Tongue (tissue), 2 donors: ENCODE results near the gene SATB1. TPM values are rescaled to one million over a fixed set of nuclear protein-coding genes. Genes with fewer than 3 reads are reported as not detected.

Source experiments
- DNase-seq: peaks from one replicate; pipeline ENCODE4 v3.0.0-alpha.2; 2015
- total RNA-seq: library from RNA; depleted of rRNA; stranded (reverse); fragments of >200 nt; gene quantifications from one replicate; pipeline ENCODE4 v1.2.3, GENCODE V29; 2014

Gene SATB1
- total RNA-seq, 1 donor from 2014 or later = 50.3 TPM

DNA sequence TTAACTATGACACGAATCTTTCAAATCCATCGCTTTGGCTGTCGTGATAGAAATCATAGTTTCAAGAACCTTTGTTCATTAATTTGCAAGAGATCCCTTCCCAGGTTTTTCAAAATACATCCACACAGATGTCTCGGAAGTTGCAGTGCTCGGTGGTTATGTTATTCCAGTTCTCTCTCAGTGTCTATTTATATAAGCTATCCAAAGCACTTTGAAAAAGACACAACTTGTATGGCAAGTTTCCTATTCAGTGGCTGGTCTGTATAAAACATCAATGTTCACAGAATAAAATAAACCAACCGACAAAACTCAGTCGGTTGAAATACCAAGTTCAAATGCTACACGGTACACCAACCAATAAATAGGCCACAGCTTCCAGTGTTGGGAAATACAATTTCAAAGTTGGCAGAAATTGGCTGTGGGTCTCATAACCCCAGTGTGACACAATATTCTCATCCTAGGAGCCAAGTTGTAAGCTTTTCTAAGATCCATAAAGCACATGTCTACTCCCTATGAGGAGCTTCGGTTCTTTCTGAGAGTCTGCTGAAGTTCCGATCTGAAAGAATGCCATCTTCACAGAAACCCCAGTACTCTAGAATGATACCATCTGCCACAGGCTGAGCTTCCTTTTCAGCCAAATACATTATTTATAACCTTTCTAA is 23.7 kb downstream of the SATB1 start:
- peak; percentile 18 for DNase-seq

DNA sequence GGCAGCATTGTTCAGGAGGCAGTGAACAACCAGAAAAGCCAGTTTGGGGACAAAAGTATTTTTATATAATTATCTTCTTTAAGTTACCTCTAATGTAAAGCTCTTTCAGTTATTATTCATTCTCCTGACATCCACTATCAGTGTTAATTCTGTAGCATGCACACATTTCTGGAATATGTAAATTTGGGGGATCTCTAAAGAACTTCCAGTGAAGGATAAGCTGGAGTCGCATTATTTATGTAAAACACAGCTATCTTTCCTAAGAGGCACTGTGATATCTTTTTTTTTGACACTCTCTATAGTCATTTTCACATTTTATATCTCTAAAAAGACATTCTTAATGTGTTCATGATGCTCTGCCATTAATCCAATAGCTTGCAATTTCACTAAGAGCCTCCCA is 26.7 kb downstream of the SATB1 start:
- no peak for DNase-seq

DNA sequence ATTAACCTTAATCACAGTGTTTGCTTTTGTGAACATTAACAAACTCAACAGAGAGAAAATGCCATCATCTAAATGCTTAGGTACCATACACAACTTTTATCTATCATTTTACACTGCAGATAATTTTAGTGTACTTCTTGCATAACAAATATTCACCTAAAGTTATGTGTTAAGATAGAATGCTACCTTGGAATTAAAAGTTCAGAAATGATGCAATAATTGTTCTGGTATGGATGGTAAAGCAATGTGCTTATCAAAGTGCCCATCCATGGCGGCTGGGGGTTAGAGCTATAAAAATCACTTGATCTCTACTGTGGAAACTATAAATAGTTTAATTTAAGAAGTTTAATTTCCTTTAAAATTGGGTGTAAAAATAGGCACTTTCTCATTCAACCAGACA is 28.7 kb downstream of the SATB1 start:
- DNase-seq = no peak

DNA sequence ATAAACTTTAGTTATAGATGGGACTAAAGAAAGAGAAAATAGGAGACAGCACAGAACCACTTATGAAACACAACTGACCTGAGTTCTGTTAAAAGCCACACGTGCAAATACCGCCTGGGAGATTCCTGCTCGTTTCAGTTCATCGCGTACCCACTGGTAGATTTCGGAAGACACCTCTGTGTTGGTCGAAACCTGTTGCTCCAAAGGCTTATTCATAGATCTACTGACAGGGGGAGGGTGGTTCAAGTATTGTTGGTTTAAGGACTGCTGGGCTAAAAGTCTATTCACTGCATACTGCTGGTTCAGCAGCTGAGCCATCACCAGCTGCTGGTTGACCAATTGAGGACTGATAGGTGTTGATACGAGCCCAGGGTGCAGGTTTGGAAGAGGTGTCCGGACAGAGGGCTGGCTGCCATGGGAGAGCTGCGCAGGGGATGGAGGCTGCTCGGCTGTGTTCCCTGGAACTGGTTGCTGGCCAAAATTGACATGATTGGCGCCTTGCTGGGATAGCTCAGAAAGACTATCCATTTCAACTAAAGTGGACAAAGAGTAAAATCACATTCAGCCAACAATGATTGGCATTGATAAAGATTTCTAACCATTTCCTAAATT is 30.6 kb downstream of the SATB1 start:
- no peak for DNase-seq

DNA sequence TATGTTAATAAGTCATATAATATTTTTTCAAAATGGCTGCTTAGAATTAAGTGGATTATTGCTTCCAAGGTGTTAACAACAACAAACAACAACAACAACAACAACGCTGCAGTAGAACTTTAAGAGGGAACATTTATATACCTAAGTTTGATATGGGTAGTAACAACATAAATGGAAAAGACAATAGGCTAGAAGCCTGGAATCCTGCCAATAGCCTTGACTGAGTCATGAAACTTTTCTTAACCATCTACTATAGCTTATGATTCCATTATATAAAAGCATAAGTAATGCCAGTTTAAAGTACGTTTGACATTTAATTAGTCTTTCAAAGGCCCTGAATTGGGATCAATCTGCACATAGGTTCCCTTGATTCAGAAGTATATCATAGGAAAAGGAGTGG is 31.2 kb downstream of the SATB1 start:
- no peak for DNase-seq

DNA sequence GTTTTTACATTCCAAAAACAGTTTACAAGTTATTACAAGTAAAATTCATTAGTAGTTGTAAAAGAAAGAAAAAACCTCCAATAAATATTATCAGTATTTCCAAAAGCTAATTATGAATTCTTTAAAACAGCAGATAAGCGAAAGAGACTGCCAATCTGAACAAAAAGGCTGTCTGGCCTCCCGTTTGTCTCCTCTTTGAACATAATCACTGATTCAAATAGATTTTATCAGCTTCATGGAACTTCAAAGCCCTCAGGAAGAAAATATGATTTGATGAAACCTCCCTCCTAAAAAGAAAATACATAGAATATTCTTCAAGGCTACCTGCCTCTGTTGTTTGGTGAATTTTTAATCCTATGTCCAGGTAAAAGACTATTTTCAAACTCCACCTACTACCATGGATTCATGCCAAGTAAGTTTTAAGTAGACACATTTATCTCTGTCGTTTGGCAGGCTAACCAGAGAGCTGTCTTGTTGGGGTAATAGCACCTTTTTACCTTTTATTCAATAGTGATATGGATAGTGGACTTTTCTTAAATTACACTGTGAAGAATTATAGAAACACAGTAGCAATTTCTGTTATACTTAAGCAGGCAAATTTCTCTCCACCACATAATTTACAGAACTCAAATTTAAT is 35.0 kb downstream of the SATB1 start:
- DNase-seq = no peak

DNA sequence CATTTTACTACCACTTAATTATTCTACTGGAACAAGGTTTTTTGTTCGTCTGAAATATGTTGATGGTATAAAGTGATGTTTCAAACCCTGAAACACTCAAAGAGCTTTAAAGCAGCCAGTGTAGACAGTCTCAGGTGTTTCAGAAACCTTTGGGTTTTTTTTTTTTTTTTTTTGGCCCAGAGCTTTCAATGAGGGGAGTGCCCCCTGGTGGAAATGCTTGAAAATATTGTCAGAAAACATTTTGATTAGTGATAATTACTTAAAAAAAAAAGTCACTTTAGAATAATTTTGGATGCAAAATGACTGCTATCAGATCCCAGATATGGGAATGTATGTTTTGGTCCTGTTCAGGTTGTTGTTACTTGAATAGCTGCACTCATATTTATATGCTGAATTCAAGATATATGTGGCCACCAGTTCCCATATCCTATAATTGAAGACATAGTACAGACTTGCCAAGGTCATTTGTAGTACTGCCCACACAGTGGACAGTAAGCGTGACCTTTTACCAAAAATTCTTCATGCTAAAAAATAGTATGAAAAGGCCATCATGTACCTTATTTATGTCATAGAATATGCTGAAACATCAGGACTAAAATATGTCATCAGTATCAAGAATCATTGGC is 35.9 kb downstream of the SATB1 start:
- DNase-seq = peak; percentile 51

DNA sequence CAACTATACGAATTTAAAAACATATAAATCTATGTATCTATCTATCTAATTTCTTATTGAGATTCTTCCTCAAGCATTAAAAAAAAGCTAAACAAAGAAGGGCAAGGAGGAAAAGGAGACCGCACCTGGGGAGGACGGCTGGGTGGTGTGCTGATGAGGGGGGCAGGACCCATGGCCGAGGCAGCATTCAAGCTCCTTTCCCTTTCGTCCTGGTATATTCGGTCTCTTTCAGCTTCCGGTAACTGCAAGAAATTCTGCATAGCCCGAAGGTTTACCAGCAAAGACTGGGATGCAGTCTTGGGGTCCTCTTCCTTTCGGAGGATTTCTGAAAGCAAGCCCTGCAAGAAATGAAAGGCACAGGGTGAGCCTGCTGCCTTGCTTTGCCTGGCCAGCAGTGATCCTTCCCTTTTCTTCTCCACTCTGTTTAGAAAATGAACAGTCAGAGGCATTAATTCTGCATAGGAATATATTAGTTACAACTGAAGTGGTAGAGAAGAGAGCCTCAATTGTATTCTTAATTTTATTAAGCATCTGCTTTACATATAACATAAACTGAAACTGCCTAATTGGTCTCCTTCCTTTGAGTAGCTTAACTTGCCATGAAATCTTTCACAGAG is 38.8 kb downstream of the SATB1 start:
- no peak for DNase-seq

DNA sequence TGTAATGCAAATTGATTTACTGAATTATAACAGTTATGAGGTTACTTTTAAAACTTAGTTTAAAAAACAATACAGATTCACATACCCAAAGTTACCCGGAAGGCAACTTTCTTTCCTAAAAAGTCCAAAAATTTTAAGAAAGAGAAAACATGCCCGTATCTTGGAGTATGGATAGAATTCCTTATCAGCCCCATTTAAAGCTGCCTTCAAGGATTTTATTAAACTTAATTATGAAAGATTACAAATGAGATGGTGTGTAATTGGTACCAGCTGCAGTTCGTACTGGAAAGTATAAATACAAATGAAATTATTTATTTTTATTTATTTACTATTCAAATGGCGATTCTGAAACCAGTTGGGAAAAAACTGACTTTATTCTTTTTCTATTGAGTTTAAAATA is 39.4 kb downstream of the SATB1 start:
- DNase-seq = no peak

DNA sequence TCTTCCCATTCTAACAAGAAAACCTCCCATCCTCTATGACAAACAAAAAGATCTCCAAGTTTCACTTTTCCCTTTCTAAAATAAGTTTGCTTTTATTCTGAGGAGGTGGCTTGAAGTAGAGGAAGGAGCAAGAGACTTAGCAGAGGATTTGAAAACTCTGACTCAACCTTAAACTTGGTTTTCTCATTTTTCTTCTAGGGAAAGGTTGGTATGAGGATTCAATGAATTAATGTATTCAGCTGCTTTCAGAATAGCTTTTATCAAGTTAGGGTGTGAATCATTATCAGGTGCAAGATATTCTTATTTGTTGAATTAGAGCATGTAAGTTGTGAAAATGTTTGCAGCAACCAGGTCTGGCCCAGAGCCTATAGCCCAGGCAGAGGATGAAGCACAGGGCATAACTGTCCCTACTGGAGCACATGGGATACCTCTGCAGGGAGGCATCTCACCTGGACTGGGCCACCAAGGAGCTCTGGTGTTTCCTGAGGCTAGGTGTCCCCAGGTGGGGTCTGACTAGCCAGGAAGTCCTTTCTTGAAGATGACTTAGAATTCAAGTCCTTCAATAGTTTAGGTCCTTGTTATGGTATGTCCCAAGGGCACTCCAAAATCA is 42.3 kb downstream of the SATB1 start:
- no peak for DNase-seq

DNA sequence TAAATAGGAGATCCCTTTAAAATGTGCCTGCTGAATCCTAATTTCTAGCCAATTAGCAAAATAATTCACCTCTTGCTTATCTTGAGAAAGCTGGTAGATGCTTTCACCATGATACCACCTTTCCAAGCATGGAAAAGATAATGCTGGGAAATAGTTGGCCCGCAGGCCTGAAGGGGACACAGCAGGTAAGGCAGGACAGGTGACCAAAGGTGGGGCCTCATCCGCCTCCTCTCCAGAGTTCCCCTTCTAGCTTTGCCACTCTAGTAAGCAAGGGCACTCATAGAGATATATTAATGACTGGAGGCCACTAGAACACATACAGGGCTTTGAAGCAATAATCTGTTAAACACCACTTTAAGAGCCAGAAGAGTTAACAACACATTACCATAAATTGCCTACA is 45.5 kb downstream of the SATB1 start:
- no peak for DNase-seq

DNA sequence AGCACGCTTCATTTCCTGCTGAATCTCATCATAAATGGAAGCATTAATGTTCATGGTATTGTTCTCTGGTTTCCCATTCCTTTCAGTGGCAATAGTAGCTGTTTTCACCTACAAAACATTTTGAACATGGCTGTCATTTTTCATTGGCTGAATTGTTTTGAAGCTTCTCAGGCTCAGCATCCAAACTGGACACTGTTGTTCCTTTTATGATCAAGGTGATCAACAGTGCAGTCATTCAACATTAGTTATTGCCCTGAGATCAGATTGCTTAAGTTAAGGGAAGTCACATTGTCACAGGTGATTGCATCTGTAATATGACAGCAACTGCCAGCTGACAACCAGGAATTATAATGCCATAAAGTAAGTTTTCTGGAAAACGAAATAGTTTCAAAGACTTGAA is 46.9 kb downstream of the SATB1 start:
- DNase-seq = no peak

DNA sequence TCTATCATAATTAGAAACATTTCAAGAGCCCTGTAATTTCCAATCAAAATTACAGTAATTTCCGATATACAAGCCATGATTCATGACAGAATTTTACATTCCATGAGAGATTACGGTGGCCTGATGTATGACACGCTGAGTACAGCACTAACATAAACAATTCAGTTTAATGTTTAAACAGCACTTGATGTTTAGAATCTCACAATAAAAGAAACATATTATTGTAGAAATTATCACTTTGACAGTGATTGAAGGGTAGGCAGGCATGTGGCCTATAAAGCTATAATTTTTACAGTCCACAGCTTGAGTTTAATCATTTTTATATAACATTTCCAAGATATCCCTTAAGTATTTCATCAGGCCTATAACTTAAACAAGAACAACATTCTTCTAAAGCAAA is 48.5 kb downstream of the SATB1 start:
- no peak for DNase-seq

DNA sequence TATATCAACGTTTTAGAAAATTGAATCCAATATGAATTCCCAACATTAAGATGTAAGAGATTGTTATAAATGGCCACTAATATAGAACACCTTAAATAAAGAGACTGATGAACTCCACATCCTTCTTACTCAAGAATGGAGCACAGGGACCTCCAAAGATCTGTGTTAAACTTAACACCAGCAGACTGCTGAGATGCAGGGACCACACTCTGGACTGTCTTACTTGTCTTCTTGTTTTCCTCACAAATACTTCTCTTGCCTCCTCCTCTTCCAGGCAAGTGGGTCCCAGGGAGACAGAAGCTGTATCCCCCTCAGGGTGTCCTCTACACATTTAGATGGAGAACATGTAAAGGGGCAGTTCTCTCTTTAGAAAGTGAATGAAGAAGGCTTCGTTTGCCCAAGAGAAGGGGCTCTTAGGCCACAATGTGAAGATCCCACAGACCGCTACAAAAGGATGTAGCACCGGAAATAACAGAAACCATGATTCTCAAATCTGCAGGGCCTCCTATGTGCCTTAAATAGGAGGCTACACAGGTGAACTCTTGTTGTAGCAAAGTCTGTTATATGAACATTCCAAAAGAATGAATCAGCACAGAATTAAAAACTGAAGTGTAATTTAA is 52.2 kb downstream of the SATB1 start:
- no peak for DNase-seq

DNA sequence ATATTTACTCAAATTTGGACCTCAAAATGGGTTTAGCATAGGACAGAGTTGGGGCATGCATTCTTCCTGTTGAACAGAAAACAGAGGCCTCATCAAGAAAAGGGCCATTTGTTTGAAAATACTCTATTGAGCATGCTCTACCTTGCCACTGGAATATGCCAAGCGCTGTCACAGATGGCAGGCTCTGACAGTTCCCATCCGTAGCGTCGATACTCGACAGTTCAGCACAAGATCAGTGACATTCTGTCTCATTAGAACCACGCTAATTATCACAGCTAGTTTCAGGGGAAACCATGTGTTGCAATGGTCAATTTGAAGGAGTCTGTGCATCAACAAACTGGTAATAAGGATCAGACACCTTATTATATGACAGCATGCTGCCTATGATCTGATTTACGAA is 54.5 kb downstream of the SATB1 start:
- no peak for DNase-seq

DNA sequence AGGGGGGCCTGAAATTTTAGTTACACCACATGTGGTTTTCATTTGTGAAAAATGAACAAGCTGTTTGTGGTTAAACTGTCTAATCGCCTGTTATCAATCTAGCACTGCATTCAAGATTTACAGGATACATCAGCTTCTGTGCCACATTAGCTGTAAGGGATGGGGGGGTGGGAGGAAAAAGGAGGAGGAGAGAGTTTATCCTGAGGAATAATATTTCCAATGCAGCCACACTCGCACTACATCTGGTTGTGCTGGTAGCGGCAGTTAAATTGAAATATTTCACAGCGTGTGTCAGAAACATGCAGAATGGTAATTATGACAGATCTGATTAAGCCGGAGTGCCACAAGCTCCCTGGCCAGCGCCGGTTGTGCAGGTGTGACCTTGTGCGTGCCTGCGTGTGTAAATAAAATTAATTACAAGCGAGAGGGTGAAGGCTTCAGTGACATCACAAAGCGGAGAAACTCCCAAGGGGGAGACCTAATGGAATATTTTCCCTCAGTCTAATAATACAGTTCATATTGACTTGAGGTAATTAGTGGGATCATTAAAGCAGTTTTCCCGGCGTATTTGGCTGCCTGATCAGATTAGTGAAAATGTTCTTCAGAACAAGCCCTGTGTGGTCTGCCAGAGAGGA is 55.5 kb downstream of the SATB1 start:
- DNase-seq = no peak

DNA sequence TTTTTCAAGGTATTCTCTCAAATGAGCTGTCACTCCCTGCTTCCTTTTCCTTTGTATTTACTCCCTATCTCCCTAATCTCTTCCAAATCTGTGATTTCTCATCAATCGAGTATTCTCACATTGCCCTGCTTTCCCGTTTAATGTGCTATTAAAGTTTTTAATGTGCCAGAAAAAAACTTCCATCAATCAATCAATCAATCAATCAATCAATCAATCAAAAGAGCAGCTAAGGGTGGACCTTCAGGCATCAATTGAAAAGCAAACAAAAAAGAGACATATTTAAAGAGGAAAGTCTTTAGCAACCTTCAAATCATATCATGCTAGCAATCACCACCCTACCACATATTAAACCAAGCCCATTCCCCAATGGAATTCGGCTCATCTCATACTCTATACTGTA is 58.9 kb downstream of the SATB1 start:
- DNase-seq = no peak

DNA sequence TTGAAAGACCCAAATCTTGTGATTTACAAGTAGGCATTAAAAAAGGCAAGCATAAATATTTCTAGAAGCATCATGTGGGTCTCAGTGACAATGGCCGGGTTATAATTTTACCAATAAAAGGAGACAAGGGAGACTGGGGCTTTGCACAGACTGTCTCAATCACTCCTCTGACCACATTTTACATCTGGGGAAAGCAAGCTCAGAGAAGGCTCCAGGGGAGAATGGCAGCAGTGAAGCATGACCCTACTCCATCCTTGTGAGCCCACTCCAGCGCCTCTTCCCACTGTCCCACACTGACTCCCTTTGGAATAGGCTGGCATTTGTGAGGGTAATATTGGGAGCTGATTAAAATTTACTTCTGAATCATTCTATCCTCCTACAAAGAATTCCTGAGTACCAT is 61.8 kb downstream of the SATB1 start:
- no peak for DNase-seq

DNA sequence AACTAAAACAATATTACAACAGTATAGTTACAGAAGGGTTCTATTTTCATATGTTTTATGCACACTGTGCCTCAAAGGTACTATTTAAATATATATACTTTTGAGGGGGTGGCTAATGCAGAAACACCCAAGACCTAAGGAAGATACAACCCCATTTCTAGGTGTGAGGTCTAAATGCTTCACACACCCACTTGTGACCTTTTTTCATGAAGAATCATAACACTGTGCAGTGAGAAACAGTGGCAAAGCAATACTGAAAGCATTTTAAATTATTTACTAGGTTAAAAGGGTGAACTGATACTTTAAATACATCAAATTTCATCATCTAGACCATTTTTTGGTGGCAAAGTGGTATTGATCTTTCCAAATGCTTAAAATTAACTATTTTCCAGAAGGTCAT is 67.4 kb downstream of the SATB1 start:
- DNase-seq = no peak

DNA sequence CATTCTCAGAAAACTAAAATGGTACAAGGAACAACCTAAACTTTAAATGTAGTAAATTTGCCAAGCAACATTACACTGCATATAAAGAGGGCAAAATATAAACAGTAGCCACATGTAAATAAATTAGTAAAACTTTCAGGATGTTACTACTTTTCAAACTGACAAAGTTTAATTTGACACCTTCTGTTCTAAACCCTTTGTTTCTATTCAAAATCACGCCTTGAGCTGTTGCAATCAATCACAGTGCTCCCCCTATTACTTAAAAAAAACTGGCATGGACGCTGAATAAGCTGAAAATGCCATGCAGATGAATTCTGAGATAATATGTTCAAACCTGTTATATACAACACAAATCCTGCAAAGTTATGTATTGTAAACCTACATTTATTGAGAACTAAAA is 69.3 kb downstream of the SATB1 start:
- no peak for DNase-seq

DNA sequence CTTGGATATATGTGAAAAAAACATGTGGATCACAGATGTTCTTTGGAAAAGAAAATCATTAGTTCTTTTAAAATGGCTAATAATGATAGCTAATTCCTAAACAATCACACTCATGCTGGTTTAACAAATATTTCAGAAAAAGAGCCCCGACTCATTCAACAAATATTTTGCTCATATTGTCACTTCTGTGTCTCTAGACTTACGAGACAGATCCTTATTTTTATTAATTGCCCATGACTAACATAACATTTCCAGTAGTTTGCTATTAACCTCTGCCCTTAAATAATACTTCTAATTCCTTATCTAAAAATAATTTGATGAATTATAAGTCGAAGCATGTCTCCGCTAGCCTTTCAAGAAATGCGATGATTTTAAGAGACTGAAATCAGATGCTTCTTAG is 70.4 kb downstream of the SATB1 start:
- DNase-seq = no peak
